Natural killer cell (primary cell): ENCODE data around the gene MAPK8IP2. TPM values are rescaled to one million over a fixed set of nuclear protein-coding genes. Genes with fewer than 3 reads are reported as not detected.

Source experiments
- ATAC-seq, 3 donors: fragments of 150-1000 bp in 2 of 3; fragments of 200-7000 bp in 1 of 3; cut with Tn5 transposase; 1 replicate in 1 of 3; 2 replicates in 2 of 3; pipeline ENCODE4 v1.10.0; 2021; ENCODE audit warnings: mild to moderate bottlenecking in 2 of 3, moderate library complexity in 2 of 3
- DNase-seq, 2 donors: peaks; one replicate each; pipeline versions ENCODE4 v3.0.0 to v3.0.0-alpha.2; 2013 to 2021; ENCODE audit warnings: mixed read lengths in 1 of 2
- H3K27ac ChIP-seq: one replicate; pipeline ENCODE4 v1.5.1; 2013; ENCODE audit warnings: mild to moderate bottlenecking, low read length
- H3K27me3 ChIP-seq: one replicate; pipeline ENCODE4 v1.6.1; 2013; ENCODE audit warnings: low read length; ENCODE audit not compliant: control insufficient read depth, insufficient read depth
- H3K36me3 ChIP-seq: one replicate; pipeline ENCODE4 v1.6.1; 2013; ENCODE audit warnings: low read length; ENCODE audit not compliant: control insufficient read depth, insufficient read depth
- H3K4me1 ChIP-seq: one replicate; pipeline ENCODE4 v1.6.1; 2013; ENCODE audit warnings: low read length; ENCODE audit not compliant: control insufficient read depth, insufficient read depth
- H3K4me3 ChIP-seq: one replicate; pipeline ENCODE4 v1.5.1; 2013; ENCODE audit warnings: low read length
- H3K9me3 ChIP-seq: one replicate; pipeline ENCODE4 v1.6.1; 2013; ENCODE audit warnings: low read length; ENCODE audit not compliant: control insufficient read depth, insufficient read depth
- H3K27ac Mint-ChIP-seq, 2 donors: one replicate each; pipeline ENCODE4 v1.8.0; 2022; ENCODE audit warnings: mild to moderate bottlenecking in 2 of 2, mixed read lengths in 2 of 2, moderate library complexity in 1 of 2
- H3K27me3 Mint-ChIP-seq, 2 donors: one replicate each; pipeline ENCODE4 v1.8.0; 2022; ENCODE audit warnings: low read depth in 2 of 2, mixed read lengths in 2 of 2
- H3K36me3 Mint-ChIP-seq: one replicate; pipeline ENCODE4 v1.8.0; 2022; ENCODE audit warnings: mixed read lengths
- H3K4me1 Mint-ChIP-seq, 2 donors: one replicate each; pipeline ENCODE4 v1.8.0; 2022; ENCODE audit warnings: mixed read lengths in 2 of 2
- H3K4me3 Mint-ChIP-seq: one replicate; pipeline ENCODE4 v1.8.0; 2022; ENCODE audit warnings: mild to moderate bottlenecking, moderate library complexity, mixed read lengths
- H3K9me3 Mint-ChIP-seq, 2 donors: one replicate each; pipeline ENCODE4 v1.8.0; 2022; ENCODE audit warnings: mixed read lengths in 2 of 2
- WGBS: methylation state at CpG from one replicate; pipeline ENCODE4 v1.1.7; 2013; ENCODE audit warnings: missing lambda C conversion rate; ENCODE audit not compliant: insufficient coverage; 5-methylcytosine and 5-hydroxymethylcytosine counted together
- intact Hi-C: fragments of 100-400 bp; cut with micrococcal nuclease; formaldehyde crosslinking; loops from one replicate; pipeline ENCODE4 v1.14.2; 2022
- total RNA-seq, 4 donors: library from RNA; stranded (reverse); fragments of 120-200 nt in 1 of 4; gene quantifications; one replicate each; pipeline versions ENCODE4 v1.2.3 to v1.2.4, GENCODE V29; 2013 to 2022
- TF ChIP-seq, protein P1 (sequence below): fragments of 200-600 bp; IDR thresholded peaks from one replicate; pipeline ENCODE4 v1.8.0; 2022; ENCODE audit warnings: antibody characterized with exemption

MAPK8IP2 gene
- total RNA-seq, 3 donors from 2014 or later (not counting 1 experiment from before 2014, with no cell fraction given), result 0.14 to 0.26 (median 0.18) TPM

DNA sequence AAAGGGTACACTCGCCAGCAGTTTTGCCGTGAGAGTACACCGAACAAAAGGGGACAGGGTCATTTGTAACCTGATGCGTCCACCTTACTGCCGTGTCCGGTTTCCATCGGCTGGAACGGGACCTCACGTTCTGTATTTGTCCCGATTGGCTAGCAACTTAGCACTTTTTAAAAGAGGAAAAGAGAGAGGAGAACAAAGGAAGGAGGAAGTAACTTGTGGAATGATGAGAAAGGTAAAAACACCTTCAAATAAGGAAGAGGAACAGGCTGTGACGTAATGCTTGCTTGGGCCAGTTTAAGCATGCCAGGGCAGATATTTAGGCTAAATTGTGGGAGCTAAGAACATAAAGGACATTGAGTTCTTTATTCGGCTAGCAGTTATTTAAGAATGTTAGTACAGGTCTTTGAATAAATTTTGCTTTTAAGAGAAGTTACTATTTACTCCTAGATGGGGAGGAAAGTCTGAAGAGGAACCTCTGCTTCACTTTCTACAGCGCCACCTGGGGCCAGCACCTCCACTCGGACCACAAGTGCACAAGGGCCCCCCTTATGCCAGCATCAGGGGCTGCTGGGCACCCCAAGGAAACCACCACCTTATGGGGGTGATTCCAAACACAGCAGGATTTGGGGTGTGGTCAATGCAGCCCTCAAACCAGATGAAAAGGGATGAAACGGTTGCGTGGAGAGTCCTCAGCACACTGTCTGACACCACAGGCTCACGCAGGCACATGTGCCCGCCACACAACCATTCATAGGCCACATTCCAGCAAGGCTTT is 21.5 kb downstream of the MAPK8IP2 start:
- Mint-ChIP-seq H3K27me3 (peaks cover 0 to 3% of the 10 kb centered on the region in 2 donors), H3K4me3 (peak overlapping the region; percentile 92), H3K4me1 (peaks cover 27 to 40% of the 10 kb centered on the region in 2 donors), H3K9me3 (no peaks in the 10 kb centered on the region), H3K27ac (peak overlapping the region; percentile 83 to 90), H3K36me3 (no peaks in the 10 kb centered on the region)
- intact Hi-C loops, result loop anchor here (1.0 to 5.0 kb wide), 3 partner anchors 40 to 113 kb away; partner anchors contain the start of genes CHKB and NCAPH2
- H3K4me3 ChIP-seq, result peak overlapping the region; percentile 42
- ATAC-seq (no peak), DNase-seq (peak in 1 of 2 donors; percentile 66)
- TF ChIP-seq, protein P1, sequence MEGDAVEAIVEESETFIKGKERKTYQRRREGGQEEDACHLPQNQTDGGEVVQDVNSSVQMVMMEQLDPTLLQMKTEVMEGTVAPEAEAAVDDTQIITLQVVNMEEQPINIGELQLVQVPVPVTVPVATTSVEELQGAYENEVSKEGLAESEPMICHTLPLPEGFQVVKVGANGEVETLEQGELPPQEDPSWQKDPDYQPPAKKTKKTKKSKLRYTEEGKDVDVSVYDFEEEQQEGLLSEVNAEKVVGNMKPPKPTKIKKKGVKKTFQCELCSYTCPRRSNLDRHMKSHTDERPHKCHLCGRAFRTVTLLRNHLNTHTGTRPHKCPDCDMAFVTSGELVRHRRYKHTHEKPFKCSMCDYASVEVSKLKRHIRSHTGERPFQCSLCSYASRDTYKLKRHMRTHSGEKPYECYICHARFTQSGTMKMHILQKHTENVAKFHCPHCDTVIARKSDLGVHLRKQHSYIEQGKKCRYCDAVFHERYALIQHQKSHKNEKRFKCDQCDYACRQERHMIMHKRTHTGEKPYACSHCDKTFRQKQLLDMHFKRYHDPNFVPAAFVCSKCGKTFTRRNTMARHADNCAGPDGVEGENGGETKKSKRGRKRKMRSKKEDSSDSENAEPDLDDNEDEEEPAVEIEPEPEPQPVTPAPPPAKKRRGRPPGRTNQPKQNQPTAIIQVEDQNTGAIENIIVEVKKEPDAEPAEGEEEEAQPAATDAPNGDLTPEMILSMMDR, result peak; percentile 21
- peak overlapping the region; percentile 84 for H3K27ac ChIP-seq
- H3K36me3 ChIP-seq, result no peaks in the 10 kb centered on the region
- H3K9me3 ChIP-seq, result no peaks in the 10 kb centered on the region
- H3K4me1 ChIP-seq, result peaks cover 44% of the 10 kb centered on the region
- no peaks in the 10 kb centered on the region for H3K27me3 ChIP-seq
- 11% methylated on average over 17 of the region's 18 CpGs for WGBS

DNA sequence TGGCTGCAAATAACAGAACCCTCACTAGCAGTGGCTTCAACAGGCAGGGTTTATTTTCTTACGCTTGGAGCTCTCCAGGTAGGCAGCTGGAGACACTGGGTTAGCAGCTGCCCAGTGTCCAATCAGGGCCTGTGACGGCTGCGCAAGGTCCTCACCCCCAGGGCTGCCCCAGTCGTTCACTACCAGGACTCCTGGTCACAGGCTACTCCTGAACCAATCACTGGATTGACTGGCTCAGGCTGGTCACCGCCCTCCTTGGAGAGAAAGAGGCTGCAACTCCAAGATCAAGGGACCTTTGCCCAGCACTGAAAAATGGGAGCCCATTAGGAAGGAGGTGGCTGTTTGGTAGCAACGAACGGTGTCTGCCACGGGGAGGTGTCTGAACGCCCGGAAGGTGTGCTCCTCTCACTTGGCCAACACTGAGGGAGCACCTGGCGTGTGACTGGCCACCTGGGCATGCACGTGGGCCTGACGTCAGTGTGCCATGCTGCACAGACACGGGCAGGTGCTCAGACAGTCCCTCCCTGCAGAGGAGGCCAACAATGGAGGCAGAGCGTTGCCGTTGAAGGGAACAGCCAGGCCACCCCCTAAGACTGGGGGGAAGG is 22.2 kb downstream of the MAPK8IP2 start:
- Histone ChIP-seq H3K27me3 (no peaks in the 10 kb centered on the region), H3K4me1 (peaks cover 51% of the 10 kb centered on the region), H3K4me3 (no peak overlapping the region), H3K36me3 (no peaks in the 10 kb centered on the region), H3K9me3 (no peaks in the 10 kb centered on the region), H3K27ac (peak overlapping the region; percentile 84)
- 91% methylated on average over 16 of the region's 16 CpGs for WGBS
- Mint-ChIP-seq H3K36me3 (no peaks in the 10 kb centered on the region), H3K27me3 (peaks cover 0 to 3% of the 10 kb centered on the region in 2 donors), H3K4me1 (peaks cover 27 to 47% of the 10 kb centered on the region in 2 donors), H3K9me3 (no peaks in the 10 kb centered on the region), H3K27ac (peak overlapping the region in 1 of 2 donors; percentile 83), H3K4me3 (no peak overlapping the region)
- TF ChIP-seq, protein P1, result no peak
- intact Hi-C loops, result loop anchor here (5.0 kb wide), 1 partner anchor 41 kb away; the partner anchor contains the start of gene CHKB
- DNase-seq (no peak), ATAC-seq (no peak)

DNA sequence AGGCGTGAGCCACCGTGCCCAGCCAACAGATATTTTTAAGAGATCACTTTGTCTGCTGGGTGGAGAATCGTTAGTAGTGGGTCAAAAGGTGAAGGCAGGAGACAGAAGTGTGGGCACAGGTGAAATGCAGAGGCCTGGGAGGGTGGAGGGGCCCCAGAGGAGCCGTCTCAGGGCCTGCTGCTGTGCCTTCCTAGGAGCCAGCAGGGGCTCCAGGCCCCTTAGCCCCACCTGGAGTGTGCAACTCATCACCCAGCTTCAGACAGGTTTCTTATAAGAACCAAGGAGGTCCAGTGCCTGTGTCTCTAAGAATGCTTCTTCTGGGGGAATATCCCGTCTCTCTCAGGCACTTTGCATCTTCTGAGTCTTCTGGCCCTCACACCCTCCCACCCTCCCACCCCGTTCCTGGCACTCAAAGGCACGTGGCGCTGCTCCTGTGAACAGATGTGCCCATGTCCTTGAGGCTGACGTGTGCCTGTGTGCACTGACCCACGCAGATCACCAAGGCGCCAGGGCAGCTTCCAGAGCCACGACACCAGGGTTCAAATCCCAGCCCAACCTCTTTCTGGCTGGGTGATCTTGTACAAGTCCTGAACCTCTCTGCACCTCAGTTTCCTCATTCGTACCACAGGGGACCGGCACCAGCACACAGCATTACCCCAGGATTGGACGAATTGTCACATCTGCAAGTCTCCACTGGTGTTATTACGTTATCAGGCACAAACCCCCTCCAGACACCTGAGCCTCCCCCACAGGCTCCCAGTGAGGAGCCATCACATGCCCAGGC is 23.9 kb downstream of the MAPK8IP2 start:
- H3K27me3 ChIP-seq, result no peaks in the 10 kb centered on the region
- WGBS, result 95% methylated on average over 16 of the region's 16 CpGs

More for the DNA sequence above, 23.9 kb downstream of the MAPK8IP2 start:
- H3K36me3 ChIP-seq, result no peaks in the 10 kb centered on the region
- no peak overlapping the region for H3K4me3 ChIP-seq
- peaks cover 61% of the 10 kb centered on the region for H3K4me1 ChIP-seq
- H3K36me3 Mint-ChIP-seq, result no peaks in the 10 kb centered on the region
- H3K27me3 Mint-ChIP-seq, result peaks cover 0 to 6% of the 10 kb centered on the region in 2 donors
- intact Hi-C loops, result loop anchor here (5.0 kb wide), 1 partner anchor 42 kb away; the partner anchor contains the start of gene CHKB
- ATAC-seq (no peak), DNase-seq (peak in 1 of 2 donors; percentile 3)
- H3K4me3 Mint-ChIP-seq, result peak overlapping the region; percentile 4
- H3K9me3 ChIP-seq, result no peaks in the 10 kb centered on the region
- H3K4me1 Mint-ChIP-seq, result peaks cover 40 to 59% of the 10 kb centered on the region in 2 donors
- TF ChIP-seq, protein P1, result no peak
- H3K9me3 Mint-ChIP-seq, result peaks cover 0 to 3% of the 10 kb centered on the region in 2 donors
- no peak overlapping the region for H3K27ac ChIP-seq
- no peak overlapping the region for H3K27ac Mint-ChIP-seq
